22Rv1 (cell line): ENCODE measurements around the gene HS6ST1.

ENCODE experiments used
- CTCF ChIP-seq: fragments of 450-650 bp; IDR thresholded peaks from 2 replicates; pipeline ENCODE4 v1.5.1; 2017; ENCODE audit warnings: mild to moderate bottlenecking
- ZFX ChIP-seq: fragments of 450-650 bp; IDR thresholded peaks from 2 replicates; pipeline ENCODE4 v1.6.1; 2017; ENCODE audit warnings: antibody characterized with exemption, borderline replicate concordance

DNA sequence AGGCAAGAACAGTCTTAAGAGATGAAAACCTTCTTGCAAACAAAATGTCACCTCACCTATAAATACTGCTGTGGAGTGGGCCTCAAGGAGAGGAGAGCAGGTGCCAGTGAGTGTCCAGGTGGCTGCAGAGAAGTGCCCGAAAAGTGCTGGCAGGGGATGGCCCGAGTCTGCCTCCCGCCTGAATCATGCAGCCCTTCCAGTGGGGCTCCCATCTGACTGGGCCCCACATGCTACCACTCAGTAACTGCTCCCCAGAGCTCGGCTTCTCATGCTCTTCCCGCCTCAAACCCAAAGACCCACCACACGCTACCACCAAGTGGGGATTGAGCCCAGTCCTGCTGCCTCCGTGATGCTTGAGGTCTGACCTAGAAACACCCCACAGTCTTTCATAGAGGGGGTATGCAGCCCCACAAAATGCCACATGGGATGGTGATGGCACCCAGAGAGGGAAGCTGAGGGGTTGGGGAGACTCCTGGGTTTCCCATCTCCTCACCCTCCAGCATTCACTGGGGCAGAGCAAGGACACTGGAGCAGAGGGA is 7.4 kb downstream of the HS6ST1 start:
- TF ChIP-seq CTCF (no peak), ZFX (no peak)
